DMS79 treated with DMSO at 0.1 percent for 48 hours (cell line): Measurements from ENCODE around the gene COL9A2.

Experiments used
- DNase-seq: peaks from one replicate; lab custom pipeline; 2025; lab: John Stamatoyannopoulos, UW

COL9A2 gene

GRCh38 chr1:40303051-40303771 is 13.9 kb downstream of the COL9A2 start:
- DNase-seq: no peak

- no peak for DNase-seq
These were observed 14.6 kb downstream of the COL9A2 start for GRCh38 chr1:40302475-40302874.

GRCh38 chr1:40301541-40302299 is 15.4 kb downstream of the COL9A2 start:
- no peak for DNase-seq

- DNase-seq: no peak
These were observed 16.0 kb downstream of the COL9A2 start for GRCh38 chr1:40301066-40301465.

GRCh38 chr1:40300651-40301050 is 16.4 kb downstream of the COL9A2 start:
- DNase-seq: no peak

- DNase-seq: no peak
These were observed 16.9 kb downstream of the COL9A2 start for GRCh38 chr1:40300249-40300567.

- no peak for DNase-seq
These were observed 17.5 kb downstream of the COL9A2 start for GRCh38 chr1:40299366-40300248.

- DNase-seq: no peak
These were observed 25.8 kb downstream of the COL9A2 start for GRCh38 chr1:40291293-40291692.

- DNase-seq: no peak
These were observed 35.2 kb downstream of the COL9A2 start for GRCh38 chr1:40281853-40282252.

GRCh38 chr1:40276122-40276521 is 41.0 kb downstream of the COL9A2 start:
- no peak for DNase-seq

GRCh38 chr1:40274331-40274730 is 42.8 kb downstream of the COL9A2 start:
- no peak for DNase-seq

GRCh38 chr1:40273547-40274166 is 43.4 kb downstream of the COL9A2 start:
- no peak for DNase-seq

- DNase-seq: no peak
These were observed 44.4 kb downstream of the COL9A2 start for GRCh38 chr1:40272653-40273213.

GRCh38 chr1:40270152-40270834 is 46.8 kb downstream of the COL9A2 start:
- no peak for DNase-seq

- DNase-seq: no peak
These were observed 48.9 kb downstream of the COL9A2 start for GRCh38 chr1:40268211-40268610.

GRCh38 chr1:40267767-40268187 is 49.3 kb downstream of the COL9A2 start:
- no peak for DNase-seq

- DNase-seq: no peak
These were observed 50.1 kb downstream of the COL9A2 start for GRCh38 chr1:40266786-40267535.

- DNase-seq: no peak
These were observed 51.2 kb downstream of the COL9A2 start for GRCh38 chr1:40265919-40266318.

- DNase-seq: no peak
These were observed 51.8 kb downstream of the COL9A2 start for GRCh38 chr1:40265298-40265697.

- no peak for DNase-seq
These were observed 52.7 kb downstream of the COL9A2 start for GRCh38 chr1:40264354-40264781.

GRCh38 chr1:40258445-40258769 is 58.7 kb downstream of the COL9A2 start:
- no peak for DNase-seq
